ENCODE data around the gene NSFL1C.
"Not testable (repeated sequence)": the region's sequence is repeated elsewhere in the genome, so short reads cannot be mapped to it uniquely, and the experiment has no call there.

Gene NSFL1C

DNA sequence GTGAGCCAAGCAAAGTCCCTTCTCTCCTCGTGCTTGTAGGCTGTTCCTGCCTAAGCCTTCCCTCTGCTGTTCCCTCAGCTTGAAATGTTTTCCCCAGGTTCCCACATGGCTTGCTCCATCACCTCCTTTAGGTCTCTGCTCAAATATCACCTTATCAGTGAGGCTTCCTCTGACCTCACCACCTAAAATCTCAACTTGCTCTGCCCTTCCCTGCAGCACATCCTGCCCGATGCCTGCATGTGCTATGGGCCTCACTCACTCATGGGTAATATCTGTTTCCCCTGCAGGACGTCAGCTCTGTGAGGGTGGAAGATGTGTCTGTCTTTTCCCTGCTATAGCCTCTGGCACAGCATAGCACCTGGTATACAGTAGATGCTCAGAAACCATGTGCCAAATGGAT is 43.9 kb downstream of the NSFL1C start:
- DNase-seq, result no peak

GRCh38 chr20:1420066-1420465 is 46.6 kb downstream of the NSFL1C start:
- no peak for DNase-seq

DNA sequence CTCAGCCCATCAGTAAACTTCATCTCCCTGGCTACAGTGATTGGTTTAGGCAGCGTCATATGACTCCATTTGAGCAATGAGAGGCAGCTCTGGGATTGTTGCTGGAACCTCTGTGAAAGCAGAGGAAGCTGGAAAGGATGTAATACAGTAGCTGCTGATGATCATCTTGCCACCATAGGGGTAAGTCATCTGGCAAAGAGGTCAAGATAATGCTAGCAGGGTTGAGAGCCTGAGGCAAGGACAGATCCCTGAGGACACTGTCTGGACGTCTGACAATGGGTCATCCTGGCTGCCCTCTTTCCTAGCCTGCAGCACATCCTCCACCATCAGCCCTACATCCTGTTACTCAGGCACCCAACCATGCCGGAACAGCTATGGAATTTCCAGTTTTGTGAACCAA is 48.3 kb downstream of the NSFL1C start:
- DNase-seq, result no peak

DNA sequence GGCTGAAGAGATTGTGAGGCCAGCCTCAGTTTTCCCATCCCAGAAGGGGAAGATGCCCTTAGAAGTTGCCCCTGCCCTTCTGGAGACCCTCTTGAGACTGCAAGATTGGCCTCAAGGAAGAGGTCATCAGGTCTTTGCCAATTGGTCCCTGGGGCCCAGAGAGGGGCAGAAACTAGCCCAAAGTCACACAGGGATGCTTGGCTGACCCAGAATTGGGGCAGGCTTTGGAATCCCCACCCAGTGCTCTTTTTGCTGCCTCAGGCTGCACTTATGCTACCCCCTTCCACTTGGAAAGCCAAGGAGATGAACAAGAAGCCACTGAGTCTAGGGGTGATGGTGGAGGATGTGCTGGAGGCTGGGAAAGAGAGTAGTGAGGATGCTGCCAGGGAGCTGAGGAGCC is 48.9 kb downstream of the NSFL1C start:
- no peak for DNase-seq

- DNase-seq, result no peak
Measured at GRCh38 chr20:1417273-1417672, 49.4 kb downstream of the NSFL1C start.

DNA sequence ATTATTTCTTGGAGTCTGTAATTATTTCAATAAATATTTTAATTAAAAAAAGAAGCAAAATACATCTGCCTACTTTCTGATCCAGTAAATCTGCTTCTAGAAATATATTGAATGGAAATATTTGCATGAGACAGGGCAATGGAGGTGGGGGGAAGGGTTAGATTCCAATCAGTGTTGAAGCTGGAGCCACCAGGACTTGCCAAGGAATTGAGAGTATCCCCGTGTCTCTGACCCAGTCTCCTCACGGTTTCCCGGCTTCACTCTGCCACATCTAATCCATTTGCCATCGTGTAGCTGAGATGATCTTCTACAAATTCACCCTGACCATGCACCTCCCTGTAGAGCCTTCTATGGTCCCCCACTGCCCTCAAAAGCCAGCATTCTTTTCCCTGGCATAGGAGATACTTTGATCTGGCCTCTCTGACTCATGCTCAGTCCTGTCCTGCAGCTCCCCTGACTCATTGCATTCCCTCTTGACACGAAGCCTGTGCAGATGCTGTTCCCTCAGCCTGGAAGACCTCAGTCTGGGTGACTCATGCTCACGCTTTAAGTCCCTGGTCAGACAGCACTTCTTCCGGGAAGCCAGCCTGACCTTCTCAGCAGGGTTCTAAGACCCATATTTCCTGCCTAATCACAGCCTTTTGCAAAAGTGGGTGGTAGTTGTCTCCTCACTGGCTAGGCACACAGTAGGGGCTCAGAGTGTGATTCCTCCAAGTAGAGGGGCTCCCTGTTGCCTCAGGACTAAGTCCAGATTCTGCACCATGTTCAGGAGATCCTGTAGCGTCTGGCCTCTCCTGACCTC is 50.8 kb downstream of the NSFL1C start:
- no peak for DNase-seq

- no peak for DNase-seq
Measured at GRCh38 chr20:1414982-1415381, 51.7 kb downstream of the NSFL1C start.

- DNase-seq, result no peak
Measured at GRCh38 chr20:1405801-1406200, 60.8 kb downstream of the NSFL1C start.

- DNase-seq, result no peak
Measured at GRCh38 chr20:1403624-1404023, 63.0 kb downstream of the NSFL1C start.

GRCh38 chr20:1402149-1402548 is 64.5 kb downstream of the NSFL1C start:
- DNase-seq, result no peak

DNA sequence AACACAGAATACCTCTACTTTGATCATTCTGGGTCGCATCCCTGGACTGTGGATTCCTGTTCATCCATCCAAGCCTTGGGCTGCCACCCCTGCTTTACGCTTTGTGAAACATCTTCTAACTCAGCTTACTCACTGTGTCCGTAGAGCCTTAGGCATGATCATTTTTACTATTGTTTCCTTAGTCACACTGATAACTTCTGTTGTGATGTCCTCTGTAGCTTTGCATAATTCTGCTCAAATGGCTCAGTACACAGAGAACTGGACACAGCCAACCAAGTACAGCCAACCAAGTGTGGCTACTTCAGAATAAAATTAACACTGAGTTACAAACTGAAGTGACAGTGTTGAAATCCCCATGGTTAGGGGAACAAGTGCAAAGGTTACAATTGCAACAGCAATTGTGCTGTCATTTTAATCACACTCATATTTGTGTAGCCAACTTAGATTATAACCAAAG is 65.2 kb downstream of the NSFL1C start:
- DNase-seq, result no peak

- DNase-seq, result not testable (repeated sequence)
Measured at GRCh38 chr20:1399678-1400366, 66.8 kb downstream of the NSFL1C start.

GRCh38 chr20:1398185-1398584 is 68.5 kb downstream of the NSFL1C start:
- DNase-seq, result not testable (repeated sequence)

GRCh38 chr20:1397710-1398109 is 68.9 kb downstream of the NSFL1C start:
- DNase-seq, result no peak

DNA sequence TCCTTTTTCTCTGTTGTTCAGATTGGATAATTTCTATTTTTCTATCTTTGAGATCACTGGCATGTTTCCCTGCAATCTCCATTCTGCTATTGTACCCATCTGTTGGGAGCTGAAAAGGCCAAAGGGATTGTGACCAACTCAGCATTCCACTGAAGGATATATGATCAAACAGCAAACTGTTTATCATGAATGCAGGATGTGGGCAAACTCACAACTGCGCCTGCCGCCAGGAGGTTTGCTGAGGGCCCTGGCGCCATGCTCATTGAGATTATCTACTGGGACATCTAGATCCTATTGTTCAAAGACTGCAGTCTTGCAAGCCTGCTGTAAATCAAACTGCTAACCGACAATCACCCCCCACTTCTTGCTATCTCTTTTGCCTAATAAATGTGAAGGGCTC is 69.9 kb downstream of the NSFL1C start:
- DNase-seq, result no peak

DNA sequence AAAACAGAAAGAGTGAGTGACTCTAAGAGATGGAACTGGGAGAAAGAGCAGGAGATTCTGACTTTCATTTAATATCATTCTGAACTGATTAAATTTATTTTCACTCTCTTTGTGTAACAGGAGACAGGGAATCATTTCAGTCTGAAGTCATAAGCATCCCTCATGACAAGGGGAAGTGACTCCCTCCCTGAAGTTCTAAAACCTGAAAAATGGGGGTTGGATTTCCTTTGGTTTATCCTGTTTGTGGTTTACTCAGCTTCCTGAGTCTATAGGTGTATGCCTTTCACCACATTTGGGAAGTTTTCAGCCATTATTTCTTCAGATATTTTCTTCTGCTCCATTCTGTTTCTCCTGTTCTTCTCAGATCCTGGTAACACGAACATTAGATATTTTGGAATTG is 70.4 kb downstream of the NSFL1C start:
- DNase-seq, result no peak

GRCh38 chr20:1394686-1395085 is 72.0 kb downstream of the NSFL1C start:
- DNase-seq, result no peak

DNA sequence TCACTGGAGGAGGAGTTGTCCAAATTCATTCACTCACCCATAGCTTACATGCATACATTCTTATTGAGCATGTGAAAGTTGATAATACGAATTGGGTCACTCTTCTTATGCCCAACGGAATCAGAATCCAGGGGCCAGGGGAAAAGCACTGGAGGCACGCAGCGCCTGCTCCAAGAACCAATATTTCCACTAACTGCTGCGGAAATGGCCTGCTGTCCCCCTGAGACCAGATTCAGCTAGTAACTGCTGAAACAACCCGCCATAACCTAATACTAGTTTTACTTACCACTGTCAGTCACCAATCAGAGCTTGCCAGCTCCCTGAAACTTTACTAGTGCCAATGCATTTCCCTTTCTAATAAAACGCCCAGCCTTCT is 73.2 kb downstream of the NSFL1C start:
- no peak for DNase-seq

GRCh38 chr20:1392693-1393506 is 73.7 kb downstream of the NSFL1C start, which contains the start of gene FKBP1A:
Gene FKBP1A (minus strand): TSS chr20:1393054. CDS start chr20:1392998, 56 bp downstream.
- DNase-seq, result peak; percentile 72 to 89 (median 82)

GRCh38 chr20:1392443-1392692 is 74.3 kb downstream of the NSFL1C start:
- no peak for DNase-seq

Data from activated naive CD4-positive, alpha-beta T cell (primary cell).